H1 (cell line): ENCODE results near the gene PRR22. TPM values are rescaled to one million over a fixed set of nuclear protein-coding genes. Genes with fewer than 3 reads are reported as not detected.

Experiments used
- CTCF ChIA-PET: fragments of 300-600 bp; sonication (Branson Sonifier 250); formaldehyde crosslinking; loops from one replicate; lab custom pipeline; 2021; ENCODE audit not compliant: partially characterized antibody; lab: Charles Lee
- POLR2A ChIA-PET: fragments of 300-600 bp; sonication (Branson Sonifier 250); formaldehyde crosslinking; loops from one replicate; lab custom pipeline; 2021; ENCODE audit warnings: inconsistent platforms; ENCODE audit not compliant: partially characterized antibody; lab: Charles Lee
- DNase-seq, 2 experiments: peaks; one replicate each; pipeline versions ENCODE4 v3.0.0 to v3.0.0-alpha.2; 2010 to 2022; ENCODE audit warnings: low spot score in 2 of 2, low read depth in 1 of 2, mixed read lengths in 1 of 2
- FAIRE-seq: peaks from 2 replicates; lab custom pipeline; 2011; peaks lifted over from hg19 to GRCh38; lab: Jason Lieb, UNC
- H2AFZ ChIP-seq: 2 replicates; pipeline ENCODE4 v1.8.1; 2012; ENCODE audit warnings: low read length, inconsistent platforms
- H2AK5ac ChIP-seq: 2 replicates; pipeline ENCODE4 v1.6.1; 2013; ENCODE audit warnings: low read depth, low read length
- H2BK120ac ChIP-seq: replicated peaks from 2 replicates; pipeline ENCODE3; 2013; ENCODE audit warnings: low read depth, low read length, inconsistent platforms
- H2BK12ac ChIP-seq: 2 replicates; pipeline ENCODE4 v1.6.1; 2013; ENCODE audit warnings: low read depth, low read length
- H2BK15ac ChIP-seq: 2 replicates; pipeline ENCODE4 v1.6.1; 2013; ENCODE audit warnings: low read length
- H2BK20ac ChIP-seq: 2 replicates; pipeline ENCODE4 v1.6.1; 2013; ENCODE audit warnings: low read length
- H2BK5ac ChIP-seq: 2 replicates; pipeline ENCODE4 v1.6.1; 2013; ENCODE audit warnings: low read depth, low read length
- H3K14ac ChIP-seq: 2 replicates; pipeline ENCODE4 v1.6.1; 2013; ENCODE audit warnings: inconsistent platforms; ENCODE audit not compliant: insufficient read length
- H3K18ac ChIP-seq: 2 replicates; pipeline ENCODE4 v1.6.1; 2013; ENCODE audit warnings: low read length; ENCODE audit errors: extremely low read depth
- H3K23ac ChIP-seq: 2 replicates; pipeline ENCODE4 v1.6.1; 2013; ENCODE audit warnings: inconsistent platforms; ENCODE audit not compliant: insufficient read length
- H3K23me2 ChIP-seq: 2 replicates; pipeline ENCODE4 v1.6.1; 2013; ENCODE audit warnings: low read depth, low read length
- H3K27ac ChIP-seq: 2 replicates; pipeline ENCODE4 v1.6.1; 2011; ENCODE audit warnings: low read depth, low read length, inconsistent platforms
- H3K27me3 ChIP-seq, 4 experiments: replicated peaks in 1 of 4; 1 replicate in 1 of 4; 2 replicates in 3 of 4; pipeline versions ENCODE4 v1.6.1 to v1.8.1; 2011 to 2013; ENCODE audit warnings: low read length in 3 of 4, mild to moderate bottlenecking in 3 of 4, inconsistent platforms in 2 of 4, mixed read lengths in 2 of 4, moderate library complexity in 1 of 4; ENCODE audit not compliant: control insufficient read depth in 3 of 4, insufficient read depth in 3 of 4; ENCODE audit errors: extremely low read depth in 1 of 4
- H3K36me3 ChIP-seq, 4 experiments: 2 replicates each; pipeline versions ENCODE4 v1.6.1 to v1.8.1; 2011 to 2013; ENCODE audit warnings: mild to moderate bottlenecking in 4 of 4, low read length in 3 of 4, moderate library complexity in 2 of 4, control low read depth in 1 of 4, inconsistent platforms in 1 of 4; ENCODE audit not compliant: insufficient read depth in 4 of 4, control insufficient read depth in 2 of 4
- H3K4ac ChIP-seq: replicated peaks from 2 replicates; pipeline ENCODE3; 2013; ENCODE audit warnings: low read length, low read depth, mixed read lengths, inconsistent platforms; ENCODE audit not compliant: insufficient read length
- H3K4me1 ChIP-seq, 4 experiments: replicated peaks in 1 of 4; 1 replicate in 1 of 4; 2 replicates in 3 of 4; pipeline versions ENCODE4 v1.6.1 to v1.8.1; 2011 to 2013; ENCODE audit warnings: low read length in 3 of 4, inconsistent platforms in 2 of 4, mixed read lengths in 1 of 4; ENCODE audit not compliant: insufficient read depth in 4 of 4, control insufficient read depth in 3 of 4
- H3K4me2 ChIP-seq, 2 experiments: 2 replicates each; pipeline versions ENCODE4 v1.6.1 to v1.8.1; 2011 to 2013; ENCODE audit warnings: low read depth in 2 of 2, low read length in 2 of 2, control low read depth in 1 of 2, inconsistent platforms in 1 of 2, mild to moderate bottlenecking in 1 of 2; ENCODE audit not compliant: insufficient read depth in 1 of 2
- H3K4me3 ChIP-seq, 4 experiments: fragments of 200-600, 300-600 bp in 1 of 4; sonication (generic), shearing (Covaris generic), sonication (Bioruptor Twin) in 1 of 4; 2 replicates each; pipeline versions ENCODE4 v1.5.1 to v1.8.1; 2011 to 2016; ENCODE audit warnings: low read length in 4 of 4, low read depth in 3 of 4, control low read depth in 2 of 4, inconsistent platforms in 2 of 4, mild to moderate bottlenecking in 2 of 4, mixed read lengths in 1 of 4, moderate library complexity in 1 of 4; ENCODE audit not compliant: insufficient read depth in 2 of 4; ENCODE audit errors: extremely low read depth in 1 of 4
- H3K56ac ChIP-seq: replicated peaks from 2 replicates; pipeline ENCODE3; 2013; ENCODE audit warnings: low read depth, mild to moderate bottlenecking, mixed read lengths, low read length, inconsistent platforms; ENCODE audit not compliant: insufficient read length
- H3K79me1 ChIP-seq: 2 replicates; pipeline ENCODE4 v1.6.1; 2013; ENCODE audit warnings: low read depth, low read length, control low read depth
- H3K79me2 ChIP-seq, 2 experiments: 2 replicates each; pipeline versions ENCODE4 v1.6.1 to v1.8.1; 2012 to 2013; ENCODE audit warnings: low read length in 2 of 2, mild to moderate bottlenecking in 2 of 2, inconsistent platforms in 1 of 2; ENCODE audit not compliant: insufficient read depth in 2 of 2, control insufficient read depth in 1 of 2
- H3K9ac ChIP-seq, 4 experiments: replicated peaks in 1 of 4; 1 replicate in 1 of 4; 2 replicates in 3 of 4; pipeline versions ENCODE4 v1.6.1 to v1.8.1; 2011 to 2013; ENCODE audit warnings: low read depth in 3 of 4, low read length in 3 of 4, control low read depth in 2 of 4, mild to moderate bottlenecking in 2 of 4, moderate library complexity in 2 of 4, inconsistent platforms in 1 of 4; ENCODE audit errors: extremely low read depth in 1 of 4
- H3K9me3 ChIP-seq, 2 experiments: 2 replicates each; pipeline versions ENCODE4 v1.6.1 to v1.8.1; 2012 to 2013; ENCODE audit warnings: mild to moderate bottlenecking in 2 of 2, moderate library complexity in 2 of 2, control low read depth in 1 of 2, inconsistent platforms in 1 of 2, low read depth in 1 of 2, low read length in 1 of 2, mixed read lengths in 1 of 2; ENCODE audit not compliant: insufficient read depth in 2 of 2
- H4K20me1 ChIP-seq, 2 experiments: replicated peaks in 1 of 2; 2 replicates each; pipeline versions ENCODE3 to v1.8.1; 2011 to 2013; ENCODE audit warnings: inconsistent platforms in 2 of 2, low read length in 2 of 2, mild to moderate bottlenecking in 1 of 2; ENCODE audit not compliant: insufficient read depth in 2 of 2, control insufficient read depth in 1 of 2
- H4K5ac ChIP-seq: 2 replicates; pipeline ENCODE4 v1.6.1; 2013; ENCODE audit warnings: low read length, low read depth, mixed read lengths, inconsistent platforms; ENCODE audit not compliant: insufficient read length
- H4K8ac ChIP-seq: 2 replicates; pipeline ENCODE4 v1.8.0; 2013; ENCODE audit warnings: mild to moderate bottlenecking, moderate library complexity, low read length, inconsistent platforms; ENCODE audit not compliant: insufficient read depth; ENCODE audit errors: extremely low read depth
- H4K91ac ChIP-seq: replicated peaks from 2 replicates; pipeline ENCODE3; 2013; ENCODE audit warnings: low read length, mixed read lengths, inconsistent platforms; ENCODE audit not compliant: insufficient read length
- CBX8 ChIP-seq: fragments of 300-800, 300-1000 bp; sonication (generic); IDR thresholded peaks from 2 replicates; pipeline ENCODE4 v1.7.1; 2016; ENCODE audit warnings: low read depth, low read length, borderline replicate concordance
- CEBPB ChIP-seq: IDR thresholded peaks from 2 replicates; pipeline ENCODE4 v1.6.1; 2012; ENCODE audit warnings: low read depth, low read length
- CHD2 ChIP-seq: IDR thresholded peaks from 2 replicates; pipeline ENCODE4 v1.6.1; 2012; ENCODE audit warnings: low read length, improper control_type of control experiment
- CREB1 ChIP-seq: IDR thresholded peaks from 2 replicates; pipeline ENCODE4 v1.6.1; 2012; ENCODE audit warnings: inconsistent platforms
- EP300 ChIP-seq, 2 experiments: IDR thresholded peaks; 1 replicate in 1 of 2; 2 replicates in 1 of 2; pipeline ENCODE4 v1.6.1; 2011 to 2012; ENCODE audit warnings: low read depth in 2 of 2, low read length in 2 of 2, mild to moderate bottlenecking in 2 of 2, borderline replicate concordance in 1 of 2, inconsistent platforms in 1 of 2, moderate library complexity in 1 of 2
- KDM5A ChIP-seq: fragments of 200-600 bp; IDR thresholded peaks from 2 replicates; pipeline ENCODE4 v1.7.1; 2012; ENCODE audit warnings: mild to moderate bottlenecking, low read length, inconsistent platforms, mixed read lengths
- MAFK ChIP-seq: IDR thresholded peaks from 2 replicates; pipeline ENCODE4 v1.6.1; 2012; ENCODE audit warnings: low read depth, mild to moderate bottlenecking, improper control_type of control experiment, low read length
- PHF8 ChIP-seq: fragments of 200-600 bp; sonication (generic); conservative IDR thresholded peaks from 2 replicates; pipeline ENCODE4 v1.7.1; 2012; ENCODE audit warnings: low read depth, mild to moderate bottlenecking, inconsistent platforms, low read length, moderate library complexity
- RFX5 ChIP-seq: IDR thresholded peaks from 2 replicates; pipeline ENCODE4 v1.6.1; 2011; ENCODE audit warnings: low read depth, low read length, improper control_type of control experiment, borderline replicate concordance
- SUZ12 ChIP-seq: fragments of 200-600 bp; sonication (generic); IDR thresholded peaks from 2 replicates; pipeline ENCODE4 v1.6.1; 2012; ENCODE audit warnings: mild to moderate bottlenecking, inconsistent platforms, low read length, moderate library complexity, mixed read lengths
- TCF12 ChIP-seq: IDR thresholded peaks from 2 replicates; pipeline ENCODE4 v1.6.1; 2011; ENCODE audit warnings: low read depth, mild to moderate bottlenecking, low read length
- WGBS, 2 experiments: shearing (Covaris generic) in 1 of 2; methylation state at CpG; one replicate each; pipeline versions ENCODE4 v1.1.6 to v1.1.7; 2013 to 2015; ENCODE audit warnings: low lambda C conversion rate in 2 of 2, mixed read lengths in 2 of 2, inconsistent platforms in 1 of 2, low coverage in 1 of 2, missing lambda C conversion rate in 1 of 2; ENCODE audit not compliant: insufficient replicate concordance in 2 of 2, insufficient coverage in 1 of 2, insufficient read length in 1 of 2; ENCODE audit errors: extremely low coverage in 1 of 2, missing lambda C conversion rate in 1 of 2; 5-methylcytosine and 5-hydroxymethylcytosine counted together
- polyA plus RNA-seq, 7 experiments: library from polyadenylated mRNA; depleted of rRNA in 3 of 7; stranded (reverse) in 5 of 7; unstranded in 2 of 7; fragments of >200 nt in 5 of 7; fragments of 200-250 nt in 2 of 7; gene quantifications; 1 replicate in 5 of 7; 2 replicates in 1 of 7; 4 replicates in 1 of 7; pipeline versions ENCODE4 v1.2.1 to v1.2.3, GENCODE V29; 2011 to 2013; ENCODE audit warnings: missing spikeins in 2 of 7, mixed read lengths in 2 of 7
- total RNA-seq: library from RNA; stranded (reverse); fragmentation: NEBNext Ultra II Directional; extraction: Animal tissue kit (Norgen Biotek cat#: 25700); gene quantifications from 2 replicates; pipeline ENCODE4 v1.2.1, GENCODE V29; 2021

The PRR22 gene
- total and polyA plus RNA-seq, 2 of the 8 experiments (the other 6 are each of a cell fraction or from before 2014, with no cell fraction given) = 1.9 to 2.1 TPM

DNA sequence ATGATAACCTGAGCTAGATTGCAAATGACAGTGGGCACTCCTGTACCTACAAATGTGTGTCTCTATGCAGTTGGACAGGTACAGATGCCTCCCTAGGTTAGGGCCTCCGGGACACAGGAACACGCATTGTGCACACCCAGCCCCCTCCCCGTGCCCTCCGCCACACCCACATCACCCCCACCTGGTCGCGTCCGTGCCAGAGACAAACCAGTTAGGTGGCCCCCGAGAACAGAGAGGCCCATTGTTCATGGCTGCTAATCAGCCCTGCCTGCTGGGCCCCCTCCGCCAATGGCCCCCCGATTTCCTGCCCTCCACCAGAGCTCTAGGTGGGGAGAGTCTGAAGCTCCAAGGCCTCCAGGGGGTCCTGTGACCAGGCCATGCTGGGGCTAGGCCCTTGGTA, 34.0 kb upstream of the PRR22 start:
- Histone ChIP-seq H2BK15ac (no peak overlapping the region), H2BK120ac (no peak overlapping the region), H4K5ac (no peak overlapping the region), H3K4ac (no peak overlapping the region), H3K14ac (no peak overlapping the region), H2BK20ac (no peak overlapping the region), H3K27me3 (no peaks in the 10 kb centered on the region), H2AFZ (no peak overlapping the region), H4K91ac (no peak overlapping the region), H2BK12ac (no peak overlapping the region), H3K9me3 (no peaks in the 10 kb centered on the region), H3K79me1 (no peaks in the 10 kb centered on the region), H3K56ac (no peak overlapping the region), H2BK5ac (no peak overlapping the region; the same call in 1 of the 2 replicates), H3K36me3 (no peaks in the 10 kb centered on the region), H3K79me2 (no peaks in the 10 kb centered on the region), H3K27ac (no peak overlapping the region), H3K4me1 (no peaks in the 10 kb centered on the region), H3K23me2 (no peaks in the 10 kb centered on the region), H3K9ac (no peak overlapping the region), H4K8ac (no peak overlapping the region), H4K20me1 (peaks cover 0 to 3% of the 10 kb centered on the region in 2 experiments), H3K23ac (no peak overlapping the region), H3K18ac (no peak overlapping the region), H3K4me3 (no peak overlapping the region), H2AK5ac (no peak overlapping the region), H3K4me2 (no peak overlapping the region)
- FAIRE-seq (no peak), DNase-seq (no peak)
- POLR2A ChIA-PET = interaction anchor here (1.1 to 1.2 kb wide), 3 partner anchors 10 to 129 kb away, joined by 3 to 5 read pairs (median 4); partner anchors contain the start of gene RPL36
- 90% methylated on average over 5 of the region's 10 CpGs; no CpG with 5 or more reads in 1 of the 2 experiments for WGBS, 2 experiments
- TF ChIP-seq SUZ12 (no peak), MAFK (no peak), RFX5 (no peak), PHF8 (no peak), CEBPB (no peak), EP300 (IDR thresholded peaks at IDR 0.05; ENCODE audit: borderline replicate concordance in 1 of 2, low read depth in 2 of 2, low read length in 2 of 2) (no peak), TCF12 (no peak), CBX8 (no peak), CREB1 (no peak), KDM5A (no peak), CHD2 (no peak)
- CTCF ChIA-PET = interaction anchor here (0.6 to 2.6 kb wide), 2 partner anchors 12 to 14 kb away, joined by 4 to 8 read pairs; no protein-coding TSS in a partner anchor
